PC-3 (cell line): ENCODE measurements around the gene PAFAH1B2. TPM values are rescaled to one million over a fixed set of nuclear protein-coding genes. Genes with fewer than 3 reads are reported as not detected.
A peak's percentile ranks its signal among the peaks of the same experiment; 100 is the strongest.

Experiments
- ATAC-seq: fragments of 200-7000 bp; cut with Tn5 transposase; 2 replicates; pipeline ENCODE4 v1.9.1; 2020; ENCODE audit warnings: mild to moderate bottlenecking, moderate library complexity
- Bru-seq: library from RNA; stranded (reverse); fragments of 400-500 nt; gene quantifications from one replicate; lab custom pipeline; 2021; lab: Mats Ljungman, UMichigan
- BruChase-seq, 2 experiments: library from RNA; stranded (reverse); fragments of 400-500 nt; gene quantifications; one replicate each; lab custom pipeline; 2021; lab: Mats Ljungman, UMichigan
- BruUV-seq: library from RNA; stranded (reverse); fragments of 400-500 nt; replicated peaks from 2 replicates; lab custom pipeline; 2021; lab: Mats Ljungman, UMichigan
- CTCF ChIA-PET: fragments of 300-600 bp; sonication (Branson Sonifier 250); formaldehyde crosslinking; loops from one replicate; lab custom pipeline; 2022; ENCODE audit warnings: antibody characterized with exemption; lab: Charles Lee
- POLR2A ChIA-PET: fragments of 300-600 bp; sonication (Branson Sonifier 250); formaldehyde crosslinking; loops from one replicate; lab custom pipeline; 2022; ENCODE audit warnings: antibody characterized with exemption; ENCODE audit not compliant: unreplicated experiment; lab: Charles Lee
- DNase-seq: peaks from one replicate; pipeline ENCODE4 v3.0.0-alpha.2; 2015
- H2AFZ ChIP-seq: fragments of 300-600 bp; sonication (generic); 2 replicates; pipeline ENCODE4 v1.6.0; 2016; ENCODE audit warnings: antibody characterized with exemption, low read length
- H3F3A ChIP-seq: fragments of 300-600 bp; sonication (generic); one replicate; pipeline ENCODE4 v1.6.0; 2017; ENCODE audit warnings: antibody characterized with exemption, low read length, control low read depth, mild to moderate bottlenecking; ENCODE audit not compliant: unreplicated experiment
- H3K27ac ChIP-seq: fragments of 300-600 bp; sonication (generic); 2 replicates; pipeline ENCODE4 v1.5.1; 2016; ENCODE audit warnings: mild to moderate bottlenecking, low read length
- H3K27me3 ChIP-seq: fragments of 300-600 bp; sonication (generic); 2 replicates; pipeline ENCODE4 v1.6.1; 2016; ENCODE audit warnings: low read length, mixed read lengths
- H3K36me3 ChIP-seq: fragments of 300-600 bp; sonication (generic); 2 replicates; pipeline ENCODE4 v1.6.1; 2016; ENCODE audit warnings: low read depth, mixed run types, low read length, mixed read lengths
- H3K4me1 ChIP-seq: fragments of 300-600 bp; sonication (generic); 2 replicates; pipeline ENCODE4 v1.5.1; 2016; ENCODE audit warnings: low read length; ENCODE audit not compliant: insufficient read depth
- H3K4me2 ChIP-seq: fragments of 300-600 bp; sonication (generic); 2 replicates; pipeline ENCODE4 v1.6.0; 2016; ENCODE audit warnings: low read length
- H3K4me3 ChIP-seq: fragments of 300-600 bp; sonication (generic); 2 replicates; pipeline ENCODE4 v1.5.1; 2016; ENCODE audit warnings: mild to moderate bottlenecking, low read length, mixed read lengths
- H3K79me2 ChIP-seq: fragments of 300-600 bp; sonication (generic); 2 replicates; pipeline ENCODE4 v1.6.1; 2017; ENCODE audit warnings: low read length, mixed read lengths
- H3K9ac ChIP-seq: fragments of 300-600 bp; sonication (generic); 2 replicates; pipeline ENCODE4 v1.6.0; 2016; ENCODE audit warnings: mild to moderate bottlenecking, low read length
- H3K9me2 ChIP-seq: fragments of 300-600 bp; sonication (generic); replicated peaks from 2 replicates; pipeline ENCODE4 v1.6.1; 2016; ENCODE audit warnings: mixed run types, low read length, mixed read lengths
- H3K9me3 ChIP-seq: fragments of 300-600 bp; sonication (generic); 2 replicates; pipeline ENCODE4 v1.6.1; 2016; ENCODE audit warnings: low read length, mixed read lengths
- H4K20me1 ChIP-seq: fragments of 300-600 bp; sonication (generic); 2 replicates; pipeline ENCODE4 v1.6.1; 2016; ENCODE audit warnings: low read length, mixed read lengths
- EZH2 ChIP-seq: fragments of 300-600 bp; sonication (generic); IDR thresholded peaks from one replicate; pipeline ENCODE4 v1.6.1; 2017; ENCODE audit warnings: antibody characterized with exemption, mild to moderate bottlenecking, low read length; ENCODE audit not compliant: unreplicated experiment
- EZH2phosphoT487 ChIP-seq: fragments of 300-600 bp; sonication (generic); IDR thresholded peaks from 2 replicates; pipeline ENCODE4 v1.6.1; 2018; ENCODE audit warnings: mild to moderate bottlenecking, antibody characterized with exemption, low read length, borderline replicate concordance
- intact Hi-C: fragments of 100-400 bp; cut with micrococcal nuclease; formaldehyde crosslinking; loops from 2 replicates; pipeline ENCODE4 v1.9.0; 2023
- long read RNA-seq: library from polyadenylated mRNA; unstranded; transcript quantifications from one replicate; pipeline ENCODE4 v2.0.0, GENCODE V29; 2021; ENCODE audit not compliant: unreplicated experiment
- total RNA-seq: library from RNA; depleted of rRNA; stranded (reverse); fragments of >200 nt; gene quantifications from 2 replicates; pipeline ENCODE4 v1.2.3, GENCODE V29; 2014; rRNA removed
- TF ChIP-seq, protein P1 (sequence below): fragments of 300-600 bp; sonication (generic); conservative IDR thresholded peaks from 2 replicates; pipeline ENCODE4 v1.5.1; 2017; ENCODE audit warnings: antibody characterized with exemption, low read depth, mild to moderate bottlenecking, low read length

PAFAH1B2 gene
- total RNA-seq (88.6 and 91.6 TPM in 2 replicates), Bru-seq, nascent RNA (percentile 92 among the genes with signal in this experiment), BruChase-seq, experiment 1, labeled RNA remaining after a 6-hour chase (percentile 98 among the genes with signal in this experiment), BruChase-seq, experiment 2, labeled RNA remaining after a 2-hour chase (percentile 96 among the genes with signal in this experiment)
- long read RNA-seq, full-length matches to known transcripts, result 53 of 107 reads
- long read RNA-seq, partial matches to known transcripts, result 29 of 107 reads
- long read RNA-seq, other reads (novel, unspliced or antisense), result 25 of 107 reads

DNA sequence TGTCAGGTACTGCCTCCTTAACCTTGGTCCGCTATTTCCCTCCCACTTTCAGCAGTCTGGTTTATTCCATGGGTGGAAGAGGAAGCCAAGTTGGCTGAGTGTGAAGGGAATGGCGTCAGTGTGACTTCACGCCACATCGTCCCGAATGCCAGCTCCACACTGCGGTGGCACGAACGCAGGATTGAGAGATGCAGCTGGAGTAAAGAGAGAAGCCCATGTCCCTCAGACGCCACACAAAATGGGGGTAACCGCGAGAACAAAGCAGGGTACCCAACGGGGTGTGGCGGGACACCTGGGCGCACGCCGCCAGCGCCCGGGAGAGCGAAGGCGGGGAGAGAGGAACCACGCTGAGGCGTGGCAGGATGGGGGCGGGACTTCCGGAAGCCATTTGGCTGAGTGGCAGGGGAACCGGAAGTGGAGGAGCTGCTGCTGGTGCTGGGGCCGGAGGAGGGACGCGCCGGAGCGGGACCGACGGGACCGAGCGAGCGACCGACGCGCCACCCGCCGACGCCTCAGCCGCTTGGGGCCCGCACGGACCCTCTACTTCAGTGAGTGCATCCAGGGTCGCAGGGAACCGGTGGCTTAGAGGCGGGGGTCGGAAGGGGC lies at the start of gene PAFAH1B2:
TSS of gene PAFAH1B2 (plus strand) at position 417 of the 606 bp plus-strand sequence. CDS start 8,161 bp downstream, outside the sequence.
- peak; percentile 98 for DNase-seq
- Histone ChIP-seq H3F3A (no peaks in the 10 kb centered on the region), H3K36me3 (peaks cover 17% of the 10 kb centered on the region), H3K9me3 (no peaks in the 10 kb centered on the region), H2AFZ (peak within 1 kb of the TSS; percentile 93), H3K4me1 (peaks cover 13% of the 10 kb centered on the region; the same call in 1 of the 2 replicates), H3K27me3 (no peaks in the 10 kb centered on the region), H3K4me3 (peak within 1 kb of the TSS; percentile 81), H3K9ac (peak within 1 kb of the TSS; percentile 87), H3K27ac (peak within 1 kb of the TSS; percentile 76), H3K4me2 (peak within 1 kb of the TSS; percentile 98), H3K79me2 (peaks cover 48% of the 10 kb centered on the region), H3K9me2 (no peaks in the 10 kb centered on the region), H4K20me1 (peaks cover 34% of the 10 kb centered on the region)
- POLR2A ChIA-PET, result interaction anchor here (0.6 kb wide), 5 partner anchors 19 to 222 kb away, joined by 3 to 18 read pairs (median 3); partner anchors contain the start of gene SIDT2
- CTCF ChIA-PET, result interaction anchor here (1.0 kb wide), 1 partner anchor 35 kb away, joined by 3 read pairs; the partner anchor contains the start of gene SIDT2
- intact Hi-C loops, result loop anchor here (5.0 kb wide), 1 partner anchor 33 kb away; the partner anchor contains the start of gene SIDT2
- ATAC-seq, result peak; percentile 91
- BruUV-seq, result no TSS peak
- TF ChIP-seq EZH2, result no peak
- no peak for TF ChIP-seq EZH2phosphoT487

- ATAC-seq (no peak), DNase-seq (peak; percentile 21)
- Histone ChIP-seq H3K27me3 (no peaks in the 10 kb centered on the region), H3K9ac (no peak overlapping the region), H3K4me2 (peak overlapping the region; percentile 94; the same call in 1 of the 2 replicates), H3K36me3 (no peaks in the 10 kb centered on the region), H3K9me2 (no peaks in the 10 kb centered on the region), H3K4me3 (no peak overlapping the region), H3K9me3 (no peaks in the 10 kb centered on the region), H3F3A (peaks cover 3% of the 10 kb centered on the region), H3K27ac (no peak overlapping the region), H2AFZ (no peak overlapping the region), H4K20me1 (peaks cover 56% of the 10 kb centered on the region), H3K79me2 (peaks cover 77% of the 10 kb centered on the region), H3K4me1 (peaks cover 54% of the 10 kb centered on the region)
- ChIA-PET POLR2A (interaction anchor here (0.6 kb wide), 1 partner anchor 68 kb away, joined by 4 read pairs; no protein-coding TSS in a partner anchor), CTCF (no interaction called here)
- no TSS peak for BruUV-seq
- no peak for TF ChIP-seq EZH2
- TF ChIP-seq EZH2phosphoT487, result no peak
- TF ChIP-seq, protein P1, sequence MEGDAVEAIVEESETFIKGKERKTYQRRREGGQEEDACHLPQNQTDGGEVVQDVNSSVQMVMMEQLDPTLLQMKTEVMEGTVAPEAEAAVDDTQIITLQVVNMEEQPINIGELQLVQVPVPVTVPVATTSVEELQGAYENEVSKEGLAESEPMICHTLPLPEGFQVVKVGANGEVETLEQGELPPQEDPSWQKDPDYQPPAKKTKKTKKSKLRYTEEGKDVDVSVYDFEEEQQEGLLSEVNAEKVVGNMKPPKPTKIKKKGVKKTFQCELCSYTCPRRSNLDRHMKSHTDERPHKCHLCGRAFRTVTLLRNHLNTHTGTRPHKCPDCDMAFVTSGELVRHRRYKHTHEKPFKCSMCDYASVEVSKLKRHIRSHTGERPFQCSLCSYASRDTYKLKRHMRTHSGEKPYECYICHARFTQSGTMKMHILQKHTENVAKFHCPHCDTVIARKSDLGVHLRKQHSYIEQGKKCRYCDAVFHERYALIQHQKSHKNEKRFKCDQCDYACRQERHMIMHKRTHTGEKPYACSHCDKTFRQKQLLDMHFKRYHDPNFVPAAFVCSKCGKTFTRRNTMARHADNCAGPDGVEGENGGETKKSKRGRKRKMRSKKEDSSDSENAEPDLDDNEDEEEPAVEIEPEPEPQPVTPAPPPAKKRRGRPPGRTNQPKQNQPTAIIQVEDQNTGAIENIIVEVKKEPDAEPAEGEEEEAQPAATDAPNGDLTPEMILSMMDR, result no peak
- intact Hi-C loops, result no loop called here
These were observed 49.3 kb upstream of the PAFAH1B2 start for GRCh38 chr11:117094776-117095175.
